Fibroblast of skin of left quadriceps (primary cell): ENCODE data around the gene RPL10.
"Not testable (repeated sequence)": the region's sequence is repeated elsewhere in the genome, so short reads cannot be mapped to it uniquely, and the experiment has no call there.

Experiments
- DNase-seq, 2 experiments: peaks; one replicate each; pipeline ENCODE4 v3.0.0-alpha.2; 2013; ENCODE audit warnings: low read depth in 2 of 2

Gene RPL10

DNA sequence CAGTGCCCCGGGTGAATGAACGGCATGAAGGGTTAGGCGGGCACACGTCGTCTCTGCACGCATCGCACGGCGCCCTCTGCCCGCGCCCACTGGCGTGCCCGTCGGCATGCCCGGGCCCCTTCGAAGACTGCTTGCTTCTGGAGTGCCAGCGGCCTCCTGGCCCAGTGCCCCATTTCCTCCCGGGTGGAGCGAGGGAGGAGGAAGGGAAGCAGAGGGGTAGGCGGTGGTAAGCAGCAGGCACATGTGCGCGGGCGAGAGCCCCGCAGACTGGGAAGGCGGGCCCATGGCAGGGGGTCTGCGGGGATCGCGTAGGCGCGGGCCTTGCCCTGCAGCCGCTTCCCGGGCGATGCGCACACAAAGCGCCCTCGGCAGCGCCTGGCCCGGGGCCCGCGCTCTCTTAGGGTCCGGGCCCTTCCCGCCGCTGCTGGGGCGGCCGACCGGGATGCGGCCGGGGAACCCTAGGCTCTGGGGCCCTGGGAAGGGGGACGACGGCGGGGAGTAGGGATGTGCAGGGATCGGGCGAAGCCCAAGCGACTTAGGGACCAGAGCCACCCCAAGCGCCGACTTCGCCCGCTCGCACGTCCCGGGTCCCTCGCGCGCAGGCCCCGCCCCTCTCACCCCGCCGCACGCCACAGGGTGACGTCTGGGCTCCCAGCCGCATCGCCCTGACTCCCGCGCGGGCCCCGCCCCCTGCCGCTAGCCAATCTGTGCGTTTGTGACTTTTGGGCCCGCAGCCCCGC is 19.9 kb upstream of the RPL10 start:
- DNase-seq, result no peak

DNA sequence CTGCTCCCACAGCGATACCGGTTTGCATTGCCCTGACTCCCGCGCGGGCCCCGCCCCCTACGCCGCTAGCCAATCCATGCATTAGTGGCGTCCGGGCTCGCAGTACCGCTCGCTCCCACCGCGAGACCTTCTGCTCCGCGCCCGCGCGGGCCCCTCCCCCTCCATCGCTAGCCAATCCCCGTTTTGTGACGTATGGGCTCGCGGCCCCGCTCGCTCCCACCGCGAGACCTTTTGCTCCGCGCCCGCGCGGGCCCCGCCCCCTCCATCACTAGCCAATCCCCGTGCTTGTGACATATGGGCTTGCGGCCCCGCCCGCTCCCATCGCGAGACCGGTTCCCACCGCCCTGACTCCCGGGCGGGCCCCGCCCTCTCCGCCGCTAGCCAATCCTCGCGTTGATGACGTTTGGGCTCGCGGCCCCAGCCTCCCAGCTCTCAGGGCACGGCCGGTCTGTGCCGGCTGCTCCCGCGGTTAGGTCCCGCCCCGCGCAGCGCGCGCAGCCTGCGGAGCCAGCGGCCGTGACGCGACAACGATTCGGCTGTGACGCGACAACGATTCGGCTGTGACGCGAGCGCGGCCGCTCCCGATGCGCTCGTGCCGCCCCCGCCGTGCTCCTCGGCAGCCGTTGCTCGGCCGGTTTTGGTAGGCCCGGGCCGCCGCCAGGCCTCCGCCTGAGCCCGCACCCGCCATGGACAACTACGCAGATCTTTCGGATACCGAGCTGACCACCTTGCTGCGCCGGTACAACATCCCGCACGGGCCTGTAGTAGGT is 19.2 kb upstream of the RPL10 start, which contains the start of gene EMD:
Gene EMD, plus strand, starts transcription at position 497 of the 770 bp plus-strand sequence. Its CDS starts 190 bp downstream, at position 687.
- DNase-seq, result peak; percentile 94 to 95

DNA sequence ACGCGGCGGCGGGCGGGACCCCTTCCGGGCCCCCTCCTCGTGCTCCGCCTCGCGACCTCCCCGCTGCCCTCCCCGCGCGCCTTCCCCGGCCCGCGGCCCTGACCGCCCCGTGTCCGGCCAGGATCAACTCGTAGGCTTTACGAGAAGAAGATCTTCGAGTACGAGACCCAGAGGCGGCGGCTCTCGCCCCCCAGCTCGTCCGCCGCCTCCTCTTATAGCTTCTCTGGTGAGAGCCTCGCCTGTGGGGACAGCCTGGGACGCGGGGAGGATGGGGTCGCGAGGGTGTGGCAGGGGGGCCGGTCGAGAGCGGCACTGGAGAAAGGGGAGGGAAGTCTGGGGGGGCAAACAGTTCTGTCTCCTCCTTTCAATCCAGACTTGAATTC is 18.6 kb upstream of the RPL10 start:
- no peak for DNase-seq

DNA sequence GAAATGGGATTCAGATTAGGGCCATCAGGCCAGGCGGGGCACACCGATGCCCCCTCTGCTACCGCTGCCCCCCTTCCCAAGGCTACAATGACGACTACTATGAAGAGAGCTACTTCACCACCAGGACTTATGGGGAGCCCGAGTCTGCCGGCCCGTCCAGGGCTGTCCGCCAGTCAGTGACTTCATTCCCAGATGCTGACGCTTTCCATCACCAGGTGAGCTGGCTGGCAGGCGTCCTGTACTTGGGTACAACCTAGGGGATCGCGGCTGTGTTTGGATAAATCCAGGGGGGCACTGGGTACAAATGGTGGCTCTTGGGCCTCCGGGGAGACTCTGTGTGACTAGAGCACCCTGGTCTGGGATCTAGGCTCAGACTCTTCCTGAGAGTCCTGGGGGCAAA is 18.0 kb upstream of the RPL10 start:
- no peak for DNase-seq

DNA sequence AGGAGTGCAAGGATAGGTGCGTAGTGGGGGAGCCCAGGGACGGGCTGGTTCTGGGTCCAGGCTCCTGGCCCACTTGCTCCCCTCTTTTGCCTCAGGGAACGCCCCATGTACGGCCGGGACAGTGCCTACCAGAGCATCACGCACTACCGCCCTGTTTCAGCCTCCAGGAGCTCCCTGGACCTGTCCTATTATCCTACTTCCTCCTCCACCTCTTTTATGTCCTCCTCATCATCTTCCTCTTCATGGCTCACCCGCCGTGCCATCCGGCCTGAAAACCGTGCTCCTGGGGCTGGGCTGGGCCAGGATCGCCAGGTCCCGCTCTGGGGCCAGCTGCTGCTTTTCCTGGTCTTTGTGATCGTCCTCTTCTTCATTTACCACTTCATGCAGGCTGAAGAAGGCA is 17.4 kb upstream of the RPL10 start:
- DNase-seq, result no peak

DNA sequence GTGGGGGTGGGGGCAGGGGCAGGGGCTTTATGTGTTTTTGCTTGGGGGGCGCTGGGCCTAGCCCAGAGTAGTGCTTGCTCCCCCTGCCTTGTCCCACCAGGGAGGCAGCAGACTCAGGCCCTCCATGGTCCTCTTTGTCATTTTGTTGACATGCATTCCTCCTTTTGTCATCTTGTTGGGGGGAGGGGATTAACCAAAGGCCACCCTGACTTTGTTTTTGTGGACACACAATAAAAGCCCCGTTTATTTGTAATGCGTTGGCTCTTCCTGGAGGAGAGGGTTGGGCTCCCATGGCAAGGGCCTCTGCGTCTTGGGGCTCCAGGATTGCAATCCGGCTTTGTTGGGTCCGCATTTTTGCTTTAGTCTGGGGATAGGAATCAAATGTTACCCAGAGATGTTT is 16.9 kb upstream of the RPL10 start:
- no peak for DNase-seq

DNA sequence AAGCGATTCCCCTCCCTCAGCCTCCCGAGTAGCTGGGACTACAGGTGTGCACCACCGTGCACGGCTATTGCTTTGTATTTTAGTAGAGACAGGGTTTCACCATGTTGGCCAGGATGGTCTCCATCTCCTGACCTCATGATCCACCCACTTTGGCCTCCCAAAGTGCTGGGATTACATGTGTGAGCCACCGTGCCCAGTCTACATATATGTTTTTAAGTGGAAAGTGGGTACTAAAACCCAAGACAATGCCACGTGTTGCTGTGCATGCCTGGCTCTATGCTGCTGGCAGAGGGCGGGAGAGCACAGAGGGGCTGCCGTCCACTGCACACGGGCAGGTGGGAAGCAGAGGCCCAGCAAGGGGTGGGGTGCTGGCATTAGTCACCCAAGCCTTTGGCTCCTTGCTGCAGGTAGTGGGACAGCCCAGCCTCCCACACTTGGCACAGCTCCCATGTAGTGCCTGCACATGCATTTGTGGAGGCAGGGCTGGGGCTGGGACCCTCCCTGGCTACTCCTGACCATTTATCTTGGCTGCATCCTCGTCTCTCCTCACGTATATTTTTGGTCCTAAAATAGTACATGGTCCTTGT is 15.6 kb upstream of the RPL10 start:
- no peak for DNase-seq

DNA sequence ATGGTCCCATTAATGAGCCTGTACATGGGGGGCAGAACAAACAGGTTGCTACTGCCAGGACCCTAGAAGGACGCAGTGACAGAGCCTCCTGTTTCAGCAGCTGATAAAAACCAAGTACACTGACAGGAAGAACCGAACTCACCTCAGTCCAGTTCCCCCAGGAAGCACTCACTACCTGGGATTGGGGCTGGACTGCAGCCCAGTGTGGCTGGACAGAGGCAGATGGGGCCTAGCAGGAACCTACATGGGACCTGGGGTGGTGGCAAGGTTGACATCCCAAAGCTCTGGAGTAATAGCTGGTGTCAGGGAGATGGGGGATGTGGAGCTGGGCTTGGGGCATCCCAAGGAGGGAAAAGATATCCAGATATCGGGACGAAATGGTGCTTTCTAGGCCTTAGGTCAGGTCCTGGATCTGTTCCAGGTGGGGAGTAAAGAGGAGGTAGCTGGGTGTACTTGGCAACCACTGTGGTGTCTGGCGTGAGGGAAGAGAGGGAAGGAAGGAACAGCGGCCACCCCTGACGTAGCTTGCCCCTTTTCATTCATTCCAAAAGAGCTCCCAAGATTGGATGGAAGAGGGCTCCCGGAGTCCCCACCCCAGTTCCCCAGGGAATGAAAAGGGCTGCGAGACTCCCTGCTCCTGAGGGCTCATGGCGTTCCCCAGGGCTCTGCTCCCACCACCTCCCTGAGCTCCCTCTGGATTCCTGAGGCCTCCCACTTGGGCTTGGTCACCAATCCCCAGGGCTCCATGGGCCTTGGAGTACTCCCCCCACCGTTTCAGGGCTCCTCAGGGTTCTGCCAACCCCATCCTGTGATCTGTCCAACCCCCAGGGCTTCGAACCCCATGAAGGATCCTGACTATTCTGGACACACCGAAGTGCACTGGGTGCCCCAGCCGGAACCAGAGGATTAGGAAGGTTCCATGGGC is 14.6 kb upstream of the RPL10 start:
- DNase-seq, result no peak

DNA sequence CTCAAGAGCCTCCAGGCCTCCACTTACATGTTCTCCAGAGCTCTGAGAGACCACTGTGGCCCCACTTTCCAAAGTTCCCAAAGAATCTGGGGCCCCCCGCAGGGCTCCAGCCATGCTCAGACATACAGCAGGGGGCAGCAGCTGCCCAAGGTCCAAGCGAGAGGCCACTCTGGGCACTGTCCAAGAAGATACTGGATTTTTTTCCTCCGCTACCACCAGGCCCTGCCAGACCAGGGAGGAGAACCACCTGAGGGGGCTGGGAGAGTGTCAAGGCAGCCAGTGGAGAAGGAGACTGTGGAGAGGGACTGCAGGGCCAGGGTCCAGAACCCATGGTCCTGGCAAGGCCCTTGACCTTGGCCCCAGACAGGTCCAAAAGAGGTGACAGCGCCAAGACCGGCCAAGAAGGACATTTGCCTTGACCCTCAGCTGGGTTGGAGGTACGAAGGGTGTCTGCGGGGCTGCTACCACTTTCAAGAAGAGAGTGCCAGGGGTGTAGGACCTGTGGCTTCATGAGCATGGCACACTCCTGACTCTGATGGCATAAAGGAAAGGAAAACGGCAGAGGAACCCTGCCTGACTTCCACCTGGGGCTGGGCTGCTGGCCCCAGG is 13.8 kb upstream of the RPL10 start:
- DNase-seq, result no peak

DNA sequence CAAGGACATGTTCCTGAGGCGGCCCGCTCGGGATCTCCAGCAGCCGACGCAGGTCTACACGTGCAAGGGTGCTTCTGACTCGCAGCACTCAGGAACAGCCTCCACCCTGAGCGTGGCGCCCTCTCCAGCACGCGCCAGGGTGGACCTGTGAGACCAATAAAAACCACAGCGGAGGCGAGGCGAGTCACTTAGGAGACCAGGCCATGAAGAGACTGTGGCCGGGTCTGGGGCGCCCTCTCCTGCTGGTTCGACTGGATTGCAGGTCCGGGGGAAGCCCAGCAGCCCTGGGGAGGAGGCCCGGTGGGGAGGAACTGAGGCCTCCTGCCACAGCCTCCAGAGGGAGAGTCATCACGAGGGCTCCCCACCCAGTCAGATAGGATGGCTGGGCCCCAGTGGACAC is 10.1 kb upstream of the RPL10 start:
- DNase-seq, result not testable (repeated sequence)

DNA sequence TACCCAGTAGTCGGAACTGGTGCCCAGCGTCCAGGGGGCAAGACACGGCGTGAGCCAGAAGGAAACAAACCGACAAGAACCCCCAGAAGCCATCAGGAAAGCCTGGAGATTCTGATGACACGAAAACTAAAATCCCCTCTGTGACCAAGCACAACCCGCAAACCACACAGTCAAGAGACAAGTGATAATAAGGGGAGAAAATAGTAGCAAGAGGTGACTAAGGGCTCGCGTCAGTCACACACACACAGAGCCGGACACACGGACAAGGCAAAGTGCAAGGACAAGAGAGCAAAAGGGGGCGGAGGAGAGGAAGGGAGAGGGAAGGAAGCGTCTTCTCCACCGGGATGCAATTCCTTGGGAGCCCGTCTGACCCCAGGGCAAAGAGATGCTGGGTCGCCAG is 9.5 kb upstream of the RPL10 start:
- not testable (repeated sequence) for DNase-seq

DNA sequence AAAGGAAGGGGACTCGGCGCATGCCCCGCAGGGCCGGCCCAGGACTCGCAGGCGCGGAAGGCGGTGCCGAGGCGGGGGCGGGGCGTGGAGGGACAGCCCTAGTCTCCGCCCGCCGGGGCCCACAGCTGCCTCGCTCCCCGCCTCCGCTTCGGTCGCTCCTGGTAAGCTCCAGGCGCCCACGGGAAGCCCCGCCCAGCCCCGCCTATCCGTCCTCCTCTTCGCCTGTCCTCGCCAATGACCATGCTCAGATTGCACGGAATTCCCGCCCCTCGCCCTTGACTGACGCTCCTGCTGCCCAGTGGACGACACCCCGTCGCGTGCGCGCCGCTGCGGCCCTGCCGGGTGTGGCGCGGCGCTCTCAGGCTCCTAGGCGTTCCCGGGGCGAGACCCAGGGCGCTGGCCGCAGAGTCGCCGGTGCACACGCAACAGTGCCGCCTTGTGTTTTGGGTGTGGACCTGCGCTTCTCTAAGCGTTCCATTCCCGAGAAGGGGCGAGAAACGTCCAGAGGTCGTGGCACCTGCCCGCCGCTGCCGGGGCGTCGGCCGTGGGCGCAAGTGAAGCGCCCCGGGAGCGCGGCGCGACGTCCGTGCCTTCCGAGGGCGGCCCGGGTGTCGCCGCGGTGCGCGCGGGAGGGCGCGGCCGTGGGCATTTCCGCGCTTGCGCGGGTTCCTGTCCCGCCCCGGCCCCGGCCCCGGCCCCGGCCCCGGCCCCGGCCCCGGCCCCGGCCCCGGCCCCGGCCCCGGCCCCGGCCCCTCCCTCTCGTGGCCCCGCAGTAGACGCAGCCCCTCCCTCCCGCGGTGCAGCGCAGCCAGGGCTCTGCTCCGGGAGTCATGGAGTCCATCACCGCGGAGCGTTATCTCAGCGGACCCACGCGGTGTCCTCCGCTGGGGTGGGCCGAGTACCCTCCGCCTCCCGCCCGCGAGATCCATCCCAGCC is 8.1 kb upstream of the RPL10 start:
- DNase-seq, result not testable (repeated sequence)

DNA sequence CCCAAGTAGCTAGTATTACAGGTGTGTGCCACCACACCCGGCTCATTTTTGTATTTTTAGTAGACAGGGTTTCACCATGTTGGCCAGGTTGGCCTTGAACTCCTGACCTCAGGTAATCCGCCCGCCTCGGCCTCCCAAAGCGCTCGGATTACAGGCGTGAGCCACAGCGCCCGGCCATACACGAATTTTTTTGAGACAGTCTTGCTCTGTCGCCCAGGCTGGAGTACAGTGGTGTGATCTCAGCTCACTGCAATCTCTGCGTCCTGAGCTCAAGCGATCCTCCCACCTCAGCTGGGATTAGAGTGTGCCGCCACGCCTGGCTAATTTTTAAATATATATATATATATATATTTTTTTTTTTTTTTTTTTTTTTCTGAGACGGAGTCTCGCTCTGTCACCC is 1.8 kb upstream of the RPL10 start:
- DNase-seq, result not testable (repeated sequence)

DNA sequence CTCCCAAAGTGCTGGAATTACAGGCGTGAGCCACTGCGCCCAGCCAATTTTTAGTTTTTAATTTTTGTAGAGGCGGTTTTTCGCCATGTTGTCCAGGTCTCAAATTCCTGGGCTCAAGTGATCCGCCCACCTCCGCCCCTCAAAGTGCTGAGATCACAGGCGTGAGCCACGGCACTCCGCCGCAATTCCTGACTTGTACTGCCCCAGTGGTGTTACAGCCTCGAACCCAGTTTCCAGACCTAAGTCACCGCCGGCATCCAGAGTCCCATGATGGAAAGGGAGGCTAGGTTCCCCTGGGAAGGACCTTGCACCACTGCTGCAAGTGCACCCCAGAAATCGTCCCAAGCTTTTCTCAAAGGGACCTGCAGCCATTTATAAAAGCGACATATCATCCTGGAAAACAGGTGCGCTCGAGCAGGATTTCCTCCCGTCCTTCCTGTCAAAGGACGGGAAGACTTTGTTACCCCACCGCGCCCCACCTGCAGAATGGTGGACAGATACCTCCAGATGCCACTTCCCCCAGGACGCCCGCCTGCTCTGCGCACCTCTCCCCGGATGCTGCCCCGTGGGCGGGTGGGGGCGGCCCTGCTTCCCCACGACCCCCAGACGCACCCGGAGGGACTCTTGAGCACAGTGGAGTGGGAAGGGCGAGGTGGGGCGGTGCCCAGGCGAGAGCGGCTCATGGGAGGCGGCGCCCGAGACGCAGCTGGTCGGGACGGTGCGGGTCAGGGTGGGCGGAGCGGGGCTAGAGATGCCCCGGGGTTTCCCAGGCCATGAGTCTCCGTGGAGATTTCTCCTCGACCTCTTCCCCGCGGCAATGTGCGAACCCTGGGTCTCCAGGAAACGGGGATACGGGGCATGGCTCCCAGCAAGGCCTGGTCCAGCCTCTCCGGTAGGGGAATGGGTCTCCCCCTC is 947 bp upstream of the RPL10 start:
- no peak for DNase-seq

DNA sequence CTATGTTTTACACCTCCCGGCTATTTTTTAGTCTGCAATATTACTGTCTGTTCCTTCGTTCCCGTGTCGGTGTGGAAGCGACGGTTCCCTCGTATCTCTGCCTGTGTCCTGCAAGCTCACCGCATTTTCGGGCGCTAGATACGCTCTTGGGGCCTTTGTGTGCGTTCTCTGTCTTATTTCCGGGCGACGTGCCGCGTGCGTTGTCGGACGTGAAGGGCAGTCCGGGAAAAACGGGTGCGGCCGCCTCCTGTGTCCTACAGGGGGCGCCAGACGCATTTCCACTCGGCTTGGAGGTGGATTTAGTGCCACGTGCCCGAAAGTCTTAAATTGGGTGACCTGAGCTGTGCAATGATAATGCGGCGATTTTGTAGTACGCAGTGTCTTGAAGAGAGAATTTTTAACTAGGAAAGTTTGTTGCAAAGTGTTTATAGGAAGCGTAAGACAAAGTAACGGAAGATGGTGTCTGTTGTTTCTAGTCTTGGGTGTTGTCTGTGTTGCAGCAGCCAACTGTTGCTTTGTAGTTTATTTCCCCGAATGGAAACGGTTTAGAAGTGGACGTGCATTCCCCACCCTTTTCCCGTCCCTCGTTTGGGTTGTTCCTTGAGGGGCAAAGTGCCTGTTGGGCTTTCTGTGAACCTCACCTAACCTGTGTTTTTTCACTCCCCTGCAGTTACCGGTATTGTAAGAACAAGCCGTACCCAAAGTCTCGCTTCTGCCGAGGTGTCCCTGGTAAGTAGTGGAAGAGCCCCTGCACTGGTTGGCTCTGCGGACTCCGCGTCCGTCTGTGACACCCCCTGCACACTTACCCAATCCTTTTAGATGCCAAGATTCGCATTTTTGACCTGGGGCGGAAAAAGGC is 720 bp downstream of the RPL10 start:
- DNase-seq, result peak in 1 of 2 experiments; percentile 56

DNA sequence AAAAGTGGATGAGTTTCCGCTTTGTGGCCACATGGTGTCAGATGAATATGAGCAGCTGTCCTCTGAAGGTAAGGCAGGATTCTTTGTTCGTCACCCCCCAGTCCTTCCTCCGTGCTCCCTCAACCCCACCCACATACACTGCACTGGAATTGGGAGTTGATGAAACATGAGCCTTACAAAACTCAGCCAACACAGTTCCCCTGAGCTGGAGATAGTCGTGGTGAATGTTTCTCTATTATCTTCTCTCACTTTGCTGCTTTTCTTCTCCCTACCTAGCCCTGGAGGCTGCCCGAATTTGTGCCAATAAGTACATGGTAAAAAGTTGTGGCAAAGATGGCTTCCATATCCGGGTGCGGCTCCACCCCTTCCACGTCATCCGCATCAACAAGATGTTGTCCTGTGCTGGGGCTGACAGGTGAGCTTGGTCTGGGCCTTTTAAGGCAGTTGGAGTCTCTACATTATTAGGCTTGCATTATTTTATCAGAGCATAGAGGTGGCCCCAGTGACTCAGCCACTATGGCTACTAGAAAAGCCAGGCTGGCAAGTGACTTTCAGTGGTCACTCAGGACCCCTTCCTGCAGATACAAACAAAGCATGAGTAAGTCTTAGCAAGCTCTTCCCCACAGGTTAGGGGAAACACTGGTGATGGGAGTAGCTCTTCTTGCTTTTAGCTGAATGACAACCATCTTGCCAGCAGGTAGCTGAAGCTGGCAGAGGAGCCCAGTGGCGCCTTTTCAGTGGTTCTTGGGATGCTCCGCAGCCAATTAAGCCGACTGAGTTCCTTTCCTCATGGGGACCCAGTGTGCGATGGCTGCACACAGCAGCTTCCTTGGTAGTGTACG is 1.6 kb downstream of the RPL10 start:
- DNase-seq, result no peak

DNA sequence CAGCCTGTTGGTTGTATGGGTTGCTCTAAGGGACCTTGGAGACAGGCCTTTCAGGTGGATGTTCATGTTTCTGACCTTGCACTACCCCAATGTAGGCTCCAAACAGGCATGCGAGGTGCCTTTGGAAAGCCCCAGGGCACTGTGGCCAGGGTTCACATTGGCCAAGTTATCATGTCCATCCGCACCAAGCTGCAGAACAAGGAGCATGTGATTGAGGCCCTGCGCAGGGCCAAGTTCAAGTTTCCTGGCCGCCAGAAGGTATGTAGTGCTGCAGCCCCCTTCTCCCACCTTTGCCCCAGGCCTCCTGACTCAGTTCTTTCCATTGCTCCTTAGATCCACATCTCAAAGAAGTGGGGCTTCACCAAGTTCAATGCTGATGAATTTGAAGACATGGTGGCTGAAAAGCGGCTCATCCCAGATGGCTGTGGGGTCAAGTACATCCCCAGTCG is 2.2 kb downstream of the RPL10 start:
- not testable (repeated sequence) for DNase-seq
